HEK293 (cell line): Measurements from ENCODE around the gene RPTN.

Source experiments
- KLF7 ChIP-seq: fragments of 450-650 bp; formaldehyde crosslinking; IDR thresholded peaks from 2 replicates; pipeline ENCODE4 v1.5.1; 2016; ENCODE audit warnings: missing biosample characterization, missing genetic modification characterization, borderline replicate concordance
- YY1 ChIP-seq: fragments of 450-650 bp; formaldehyde crosslinking; IDR thresholded peaks from 2 replicates; pipeline ENCODE4 v1.5.1; 2018; ENCODE audit warnings: missing biosample characterization, missing genetic modification characterization
- ZNF354C ChIP-seq: fragments of 450-650 bp; formaldehyde crosslinking; IDR thresholded peaks from 2 replicates; pipeline ENCODE4 v1.5.1; 2016; ENCODE audit warnings: missing biosample characterization, missing genetic modification characterization, low read depth, borderline replicate concordance
- ZNF423 ChIP-seq: fragments of 450-650 bp; formaldehyde crosslinking; IDR thresholded peaks from 2 replicates; pipeline ENCODE4 v1.5.1; 2016; ENCODE audit warnings: missing biosample characterization, missing genetic modification characterization
- TF ChIP-seq, protein P1 (sequence below): fragments of 450-650 bp; formaldehyde crosslinking; IDR thresholded peaks from 2 replicates; pipeline ENCODE4 v1.5.1; 2016; ENCODE audit warnings: missing biosample characterization, missing genetic modification characterization
- TF ChIP-seq, protein P2 (sequence below): fragments of 450-650 bp; formaldehyde crosslinking; IDR thresholded peaks from 2 replicates; pipeline ENCODE4 v1.5.1; 2016; ENCODE audit warnings: missing biosample characterization, missing genetic modification characterization, low read depth
- TF ChIP-seq, protein P3 (sequence below): IDR thresholded peaks from 2 replicates; pipeline ENCODE4 v1.6.1; 2011; ENCODE audit warnings: mild to moderate bottlenecking, low read depth, low read length, borderline replicate concordance
- TF ChIP-seq, protein P4 (sequence below): fragments of 450-650 bp; formaldehyde crosslinking; IDR thresholded peaks from 2 replicates; pipeline ENCODE4 v1.5.1; 2017; ENCODE audit warnings: missing biosample characterization, missing genetic modification characterization

DNA sequence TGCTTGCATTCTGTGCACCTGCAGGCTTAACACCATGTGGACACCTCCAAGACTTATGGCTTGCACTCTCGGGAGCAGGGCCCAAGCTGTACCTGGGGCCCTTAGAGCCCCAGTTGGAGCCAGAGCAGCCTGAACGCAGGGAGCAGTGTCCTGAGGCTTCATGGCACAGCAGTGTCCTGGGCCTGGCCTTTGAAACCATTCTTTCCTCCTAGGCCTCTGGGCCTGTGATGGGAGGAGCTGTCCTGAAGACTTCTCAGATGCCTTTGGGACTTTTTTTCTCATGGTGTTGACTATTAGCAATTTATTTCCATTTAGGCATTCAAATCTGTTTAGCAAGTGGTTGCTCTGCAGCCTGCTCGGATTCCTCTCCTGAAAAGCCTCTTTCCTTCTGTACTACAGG is 11.0 kb downstream of the RPTN start:
- TF ChIP-seq, protein P1, sequence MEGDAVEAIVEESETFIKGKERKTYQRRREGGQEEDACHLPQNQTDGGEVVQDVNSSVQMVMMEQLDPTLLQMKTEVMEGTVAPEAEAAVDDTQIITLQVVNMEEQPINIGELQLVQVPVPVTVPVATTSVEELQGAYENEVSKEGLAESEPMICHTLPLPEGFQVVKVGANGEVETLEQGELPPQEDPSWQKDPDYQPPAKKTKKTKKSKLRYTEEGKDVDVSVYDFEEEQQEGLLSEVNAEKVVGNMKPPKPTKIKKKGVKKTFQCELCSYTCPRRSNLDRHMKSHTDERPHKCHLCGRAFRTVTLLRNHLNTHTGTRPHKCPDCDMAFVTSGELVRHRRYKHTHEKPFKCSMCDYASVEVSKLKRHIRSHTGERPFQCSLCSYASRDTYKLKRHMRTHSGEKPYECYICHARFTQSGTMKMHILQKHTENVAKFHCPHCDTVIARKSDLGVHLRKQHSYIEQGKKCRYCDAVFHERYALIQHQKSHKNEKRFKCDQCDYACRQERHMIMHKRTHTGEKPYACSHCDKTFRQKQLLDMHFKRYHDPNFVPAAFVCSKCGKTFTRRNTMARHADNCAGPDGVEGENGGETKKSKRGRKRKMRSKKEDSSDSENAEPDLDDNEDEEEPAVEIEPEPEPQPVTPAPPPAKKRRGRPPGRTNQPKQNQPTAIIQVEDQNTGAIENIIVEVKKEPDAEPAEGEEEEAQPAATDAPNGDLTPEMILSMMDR (tag by site-specific recombination) = no peak
- TF ChIP-seq, protein P2, sequence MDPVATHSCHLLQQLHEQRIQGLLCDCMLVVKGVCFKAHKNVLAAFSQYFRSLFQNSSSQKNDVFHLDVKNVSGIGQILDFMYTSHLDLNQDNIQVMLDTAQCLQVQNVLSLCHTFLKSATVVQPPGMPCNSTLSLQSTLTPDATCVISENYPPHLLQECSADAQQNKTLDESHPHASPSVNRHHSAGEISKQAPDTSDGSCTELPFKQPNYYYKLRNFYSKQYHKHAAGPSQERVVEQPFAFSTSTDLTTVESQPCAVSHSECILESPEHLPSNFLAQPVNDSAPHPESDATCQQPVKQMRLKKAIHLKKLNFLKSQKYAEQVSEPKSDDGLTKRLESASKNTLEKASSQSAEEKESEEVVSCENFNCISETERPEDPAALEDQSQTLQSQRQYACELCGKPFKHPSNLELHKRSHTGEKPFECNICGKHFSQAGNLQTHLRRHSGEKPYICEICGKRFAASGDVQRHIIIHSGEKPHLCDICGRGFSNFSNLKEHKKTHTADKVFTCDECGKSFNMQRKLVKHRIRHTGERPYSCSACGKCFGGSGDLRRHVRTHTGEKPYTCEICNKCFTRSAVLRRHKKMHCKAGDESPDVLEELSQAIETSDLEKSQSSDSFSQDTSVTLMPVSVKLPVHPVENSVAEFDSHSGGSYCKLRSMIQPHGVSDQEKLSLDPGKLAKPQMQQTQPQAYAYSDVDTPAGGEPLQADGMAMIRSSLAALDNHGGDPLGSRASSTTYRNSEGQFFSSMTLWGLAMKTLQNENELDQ = no peak
- TF ChIP-seq YY1 = no peak
- TF ChIP-seq, protein P3, sequence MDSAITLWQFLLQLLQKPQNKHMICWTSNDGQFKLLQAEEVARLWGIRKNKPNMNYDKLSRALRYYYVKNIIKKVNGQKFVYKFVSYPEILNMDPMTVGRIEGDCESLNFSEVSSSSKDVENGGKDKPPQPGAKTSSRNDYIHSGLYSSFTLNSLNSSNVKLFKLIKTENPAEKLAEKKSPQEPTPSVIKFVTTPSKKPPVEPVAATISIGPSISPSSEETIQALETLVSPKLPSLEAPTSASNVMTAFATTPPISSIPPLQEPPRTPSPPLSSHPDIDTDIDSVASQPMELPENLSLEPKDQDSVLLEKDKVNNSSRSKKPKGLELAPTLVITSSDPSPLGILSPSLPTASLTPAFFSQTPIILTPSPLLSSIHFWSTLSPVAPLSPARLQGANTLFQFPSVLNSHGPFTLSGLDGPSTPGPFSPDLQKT = no peak
- TF ChIP-seq, protein P4, sequence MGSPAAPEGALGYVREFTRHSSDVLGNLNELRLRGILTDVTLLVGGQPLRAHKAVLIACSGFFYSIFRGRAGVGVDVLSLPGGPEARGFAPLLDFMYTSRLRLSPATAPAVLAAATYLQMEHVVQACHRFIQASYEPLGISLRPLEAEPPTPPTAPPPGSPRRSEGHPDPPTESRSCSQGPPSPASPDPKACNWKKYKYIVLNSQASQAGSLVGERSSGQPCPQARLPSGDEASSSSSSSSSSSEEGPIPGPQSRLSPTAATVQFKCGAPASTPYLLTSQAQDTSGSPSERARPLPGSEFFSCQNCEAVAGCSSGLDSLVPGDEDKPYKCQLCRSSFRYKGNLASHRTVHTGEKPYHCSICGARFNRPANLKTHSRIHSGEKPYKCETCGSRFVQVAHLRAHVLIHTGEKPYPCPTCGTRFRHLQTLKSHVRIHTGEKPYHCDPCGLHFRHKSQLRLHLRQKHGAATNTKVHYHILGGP (tag by site-specific recombination) = no peak
- TF ChIP-seq ZNF354C (tag by site-specific recombination) = no peak
- no peak for TF ChIP-seq KLF7 (tag by site-specific recombination)
- no peak for TF ChIP-seq ZNF423 (tag by site-specific recombination)
